CD4-positive, alpha-beta memory T cell (primary cell): ENCODE data around the gene WDR4. TPM values are rescaled to one million over a fixed set of nuclear protein-coding genes. Genes with fewer than 3 reads are reported as not detected.
"Not testable (repeated sequence)": the region's sequence is repeated elsewhere in the genome, so short reads cannot be mapped to it uniquely, and the experiment has no call there.

Source experiments
- CTCF ChIA-PET: fragments of 350-600 bp; sonication (Branson Sonifier 250); formaldehyde crosslinking; loops from one replicate; lab custom pipeline; 2021; ENCODE audit warnings: inconsistent platforms; ENCODE audit not compliant: partially characterized antibody; lab: Charles Lee
- POLR2A ChIA-PET: fragments of 350-600 bp; sonication (Branson Sonifier 250); formaldehyde crosslinking; loops from one replicate; lab custom pipeline; 2021; ENCODE audit not compliant: partially characterized antibody; lab: Charles Lee
- DNase-seq, 5 donors: peaks; one replicate each; pipeline versions ENCODE4 v3.0.0 to v3.0.0-alpha.2; 2020 to 2022; ENCODE audit warnings: mixed read lengths in 1 of 5
- H3K27ac ChIP-seq: one replicate; pipeline ENCODE4 v1.7.0; 2013; ENCODE audit warnings: low read depth, low read length
- H3K27me3 ChIP-seq: 2 replicates; pipeline ENCODE4 v1.7.0; 2013; ENCODE audit warnings: mild to moderate bottlenecking, low read length, moderate library complexity; ENCODE audit not compliant: insufficient read depth
- H3K36me3 ChIP-seq: 2 replicates; pipeline ENCODE4 v1.7.0; 2013; ENCODE audit warnings: mild to moderate bottlenecking, low read length, moderate library complexity; ENCODE audit not compliant: insufficient read depth
- H3K4me1 ChIP-seq: 2 replicates; pipeline ENCODE4 v1.7.0; 2013; ENCODE audit warnings: mild to moderate bottlenecking, low read length, moderate library complexity; ENCODE audit not compliant: insufficient read depth
- H3K4me3 ChIP-seq, 2 donors: one replicate each; pipeline ENCODE4 v1.7.0; 2013; ENCODE audit warnings: low read length in 2 of 2, mild to moderate bottlenecking in 1 of 2
- H3K9me3 ChIP-seq, 2 donors: one replicate each; pipeline ENCODE4 v1.7.0; 2013; ENCODE audit warnings: low read length in 2 of 2, control low read depth in 1 of 2; ENCODE audit not compliant: control insufficient read depth in 1 of 2
- H3K27ac Mint-ChIP-seq, 7 donors: one replicate each; pipeline ENCODE4 v1.8.0; 2020 to 2021; ENCODE audit warnings: mixed read lengths in 7 of 7, mild to moderate bottlenecking in 6 of 7, inconsistent platforms in 3 of 7, moderate library complexity in 3 of 7
- H3K27me3 Mint-ChIP-seq, 2 donors: one replicate each; pipeline ENCODE4 v1.8.0; 2020 to 2021; ENCODE audit warnings: mixed read lengths in 2 of 2
- H3K36me3 Mint-ChIP-seq, 2 donors: one replicate each; pipeline ENCODE4 v1.8.0; 2020 to 2021; ENCODE audit warnings: mixed read lengths in 2 of 2, inconsistent platforms in 1 of 2, mild to moderate bottlenecking in 1 of 2
- H3K4me1 Mint-ChIP-seq, 4 donors: one replicate each; pipeline ENCODE4 v1.8.0; 2020 to 2021; ENCODE audit warnings: mixed read lengths in 4 of 4, mild to moderate bottlenecking in 1 of 4
- H3K4me3 Mint-ChIP-seq, 8 donors: one replicate each; pipeline ENCODE4 v1.8.0; 2020 to 2021; ENCODE audit warnings: mixed read lengths in 8 of 8, mild to moderate bottlenecking in 7 of 8, moderate library complexity in 6 of 8, inconsistent platforms in 3 of 8
- H3K9me3 Mint-ChIP-seq, 8 donors: one replicate each; pipeline ENCODE4 v1.8.0; 2020 to 2021; ENCODE audit warnings: mixed read lengths in 8 of 8, mild to moderate bottlenecking in 5 of 8, inconsistent platforms in 3 of 8, moderate library complexity in 1 of 8
- intact Hi-C: fragments of 100-400 bp; cut with micrococcal nuclease; formaldehyde crosslinking; loops from one replicate; pipeline ENCODE4 v1.15.1; 2023
- polyA plus RNA-seq, 2 donors: library from polyadenylated mRNA; unstranded; fragments of 300-500 nt; fragmentation: Illumina TruSeq; gene quantifications; one replicate each; pipeline ENCODE4 v1.2.3, GENCODE V29; 2021
- total RNA-seq, 2 experiments: library from RNA; stranded (reverse); gene quantifications; one replicate each; pipeline ENCODE4 v1.2.3, GENCODE V29; 2021

Gene WDR4
- total and polyA plus RNA-seq, 4 experiments from 2014 or later = 7.3 to 27.5 (median 17.0) TPM

GRCh38 chr21:42921927-42922326 is 42.6 kb upstream of the WDR4 start:
- CTCF ChIA-PET = no interaction called here
- POLR2A ChIA-PET = no interaction called here
- no peak for DNase-seq
- H3K27ac Mint-ChIP-seq = no peak overlapping the region
- H3K4me3 ChIP-seq = no peak overlapping the region
- H3K36me3 Mint-ChIP-seq = no peaks in the 10 kb centered on the region
- H3K36me3 ChIP-seq = no peaks in the 10 kb centered on the region
- peaks cover 14% of the 10 kb centered on the region for H3K4me1 ChIP-seq
- no peak overlapping the region for H3K4me3 Mint-ChIP-seq
- no peaks in the 10 kb centered on the region for H3K27me3 Mint-ChIP-seq
- H3K27ac ChIP-seq = no peak overlapping the region
- H3K27me3 ChIP-seq = no peaks in the 10 kb centered on the region
- peaks cover 10 to 12% (median 12%) of the 10 kb centered on the region in 4 donors for H3K4me1 Mint-ChIP-seq
- intact Hi-C loops = no loop called here
- H3K9me3 Mint-ChIP-seq = no peaks in the 10 kb centered on the region
- H3K9me3 ChIP-seq = no peaks in the 10 kb centered on the region

GRCh38 chr21:42918291-42918690 is 39.0 kb upstream of the WDR4 start:
- peaks cover 0 to under 1% of the 10 kb centered on the region in 2 donors for H3K36me3 Mint-ChIP-seq
- Histone ChIP-seq H3K4me3 (no peak overlapping the region), H3K27ac (no peak overlapping the region), H3K27me3 (no peaks in the 10 kb centered on the region), H3K9me3 (no peaks in the 10 kb centered on the region), H3K36me3 (no peaks in the 10 kb centered on the region), H3K4me1 (no peaks in the 10 kb centered on the region)
- no peaks in the 10 kb centered on the region for H3K27me3 Mint-ChIP-seq
- intact Hi-C loops = no loop called here
- no peaks in the 10 kb centered on the region for H3K9me3 Mint-ChIP-seq
- ChIA-PET POLR2A (no interaction called here), CTCF (no interaction called here)
- no peak for DNase-seq
- no peak overlapping the region for H3K4me3 Mint-ChIP-seq
- H3K27ac Mint-ChIP-seq = no peak overlapping the region
- peaks cover 0 to 3% (median 1%) of the 10 kb centered on the region in 4 donors for H3K4me1 Mint-ChIP-seq

GRCh38 chr21:42913476-42913875 is 34.1 kb upstream of the WDR4 start:
- H3K27me3 ChIP-seq = no peaks in the 10 kb centered on the region
- Mint-ChIP-seq H3K4me3 (no peak overlapping the region), H3K9me3 (no peaks in the 10 kb centered on the region), H3K4me1 (peaks cover 0 to 2% (median under 1%) of the 10 kb centered on the region in 4 donors), H3K27ac (peak overlapping the region in 2 of 7 donors; percentile 19 to 50), H3K36me3 (peaks cover 14 to 29% of the 10 kb centered on the region in 2 donors), H3K27me3 (no peaks in the 10 kb centered on the region)
- no peak overlapping the region for H3K4me3 ChIP-seq
- no peaks in the 10 kb centered on the region for H3K4me1 ChIP-seq
- CTCF ChIA-PET = no interaction called here
- H3K36me3 ChIP-seq = peaks cover 14% of the 10 kb centered on the region
- H3K9me3 ChIP-seq = no peaks in the 10 kb centered on the region
- intact Hi-C loops = no loop called here
- DNase-seq = no peak
- POLR2A ChIA-PET = no interaction called here
- no peak overlapping the region for H3K27ac ChIP-seq

GRCh38 chr21:42911920-42912319 is 32.6 kb upstream of the WDR4 start:
- H3K9me3 ChIP-seq, H3K4me3 ChIP-seq, POLR2A ChIA-PET, intact Hi-C loops, DNase-seq, H3K27me3 Mint-ChIP-seq, H3K4me1 Mint-ChIP-seq, H3K4me1 ChIP-seq, H3K27ac ChIP-seq, H3K4me3 Mint-ChIP-seq, CTCF ChIA-PET, H3K27me3 ChIP-seq, H3K27ac Mint-ChIP-seq, H3K9me3 Mint-ChIP-seq: not testable (repeated sequence)
- peaks cover 14% of the 10 kb centered on the region for H3K36me3 ChIP-seq
- peaks cover 16 to 38% of the 10 kb centered on the region in 2 donors for H3K36me3 Mint-ChIP-seq

GRCh38 chr21:42908484-42908883 is 29.1 kb upstream of the WDR4 start:
- POLR2A ChIA-PET, H3K4me1 Mint-ChIP-seq, H3K4me3 Mint-ChIP-seq, intact Hi-C loops, H3K27ac Mint-ChIP-seq, H3K9me3 ChIP-seq, H3K27me3 Mint-ChIP-seq, H3K9me3 Mint-ChIP-seq, H3K4me3 ChIP-seq, DNase-seq, H3K4me1 ChIP-seq, H3K27me3 ChIP-seq, H3K27ac ChIP-seq: not testable (repeated sequence)
- CTCF ChIA-PET = interaction anchor here (0.7 kb wide), 1 partner anchor 314 kb away, joined by 3 read pairs; no protein-coding TSS in a partner anchor
- peaks cover 32 to 61% of the 10 kb centered on the region in 2 donors for H3K36me3 Mint-ChIP-seq
- H3K36me3 ChIP-seq = peaks cover 40% of the 10 kb centered on the region

- H3K27ac Mint-ChIP-seq = peak overlapping the region in 2 of 7 donors; percentile 4 to 17
- intact Hi-C loops = no loop called here
- no peaks in the 10 kb centered on the region for H3K27me3 ChIP-seq
- no peaks in the 10 kb centered on the region for H3K27me3 Mint-ChIP-seq
- peaks cover 34 to 63% of the 10 kb centered on the region in 2 donors for H3K36me3 Mint-ChIP-seq
- H3K36me3 ChIP-seq = peaks cover 53% of the 10 kb centered on the region
- no peaks in the 10 kb centered on the region for H3K9me3 Mint-ChIP-seq
- H3K4me3 ChIP-seq = no peak overlapping the region
- POLR2A ChIA-PET = no interaction called here
- no peaks in the 10 kb centered on the region for H3K9me3 ChIP-seq
- no peak overlapping the region for H3K4me3 Mint-ChIP-seq
- CTCF ChIA-PET = no interaction called here
- DNase-seq = no peak
- no peaks in the 10 kb centered on the region for H3K4me1 ChIP-seq
- peaks cover 0 to 2% (median 0%) of the 10 kb centered on the region in 4 donors for H3K4me1 Mint-ChIP-seq
- H3K27ac ChIP-seq = no peak overlapping the region
Observed at GRCh38 chr21:42906233-42906632, 26.9 kb upstream of the WDR4 start.

- CTCF ChIA-PET = no interaction called here
- intact Hi-C loops = no loop called here
- Mint-ChIP-seq H3K4me3 (no peak overlapping the region), H3K9me3 (no peaks in the 10 kb centered on the region), H3K27me3 (no peaks in the 10 kb centered on the region), H3K4me1 (peaks cover 0 to 5% (median under 1%) of the 10 kb centered on the region in 4 donors), H3K36me3 (peaks cover 31 to 67% of the 10 kb centered on the region in 2 donors), H3K27ac (no peak overlapping the region)
- no peaks in the 10 kb centered on the region for H3K27me3 ChIP-seq
- peaks cover 53% of the 10 kb centered on the region for H3K36me3 ChIP-seq
- H3K27ac ChIP-seq = no peak overlapping the region
- POLR2A ChIA-PET = no interaction called here
- H3K4me1 ChIP-seq = no peaks in the 10 kb centered on the region
- no peaks in the 10 kb centered on the region for H3K9me3 ChIP-seq
- H3K4me3 ChIP-seq = no peak overlapping the region
- no peak for DNase-seq
Observed at GRCh38 chr21:42905195-42905594, 25.9 kb upstream of the WDR4 start.
